ENCODE measurements around the gene WNT16.
"Not testable (repeated sequence)": the region's sequence is repeated elsewhere in the genome, so short reads cannot be mapped to it uniquely, and the experiment has no call there.

WNT16 gene

GRCh38 chr7:121328508-121329190, at the start of gene WNT16:
Gene WNT16, plus strand, starts transcription at chr7:121329000. Its CDS starts 293 bp downstream, at chr7:121329293.
- no peak for DNase-seq (ENCODE audit: low read depth in 2 of 3, low spot score in 1 of 3)

GRCh38 chr7:121279060-121279620, 49.7 kb upstream of the WNT16 start:
- no peak for DNase-seq (ENCODE audit: low read depth in 2 of 3, low spot score in 1 of 3)

- no peak for DNase-seq (ENCODE audit: low read depth in 2 of 3, low spot score in 1 of 3)
Observed at GRCh38 chr7:121279822-121280221, 49.0 kb upstream of the WNT16 start.

- no peak for DNase-seq (ENCODE audit: low read depth in 2 of 3, low spot score in 1 of 3)
Observed at GRCh38 chr7:121280656-121281055, 48.1 kb upstream of the WNT16 start.

- DNase-seq (ENCODE audit: low read depth in 2 of 3, low spot score in 1 of 3): no peak
Observed at GRCh38 chr7:121282129-121282528, 46.7 kb upstream of the WNT16 start.

- no peak for DNase-seq (ENCODE audit: low read depth in 2 of 3, low spot score in 1 of 3)
Observed at GRCh38 chr7:121285066-121285667, 43.6 kb upstream of the WNT16 start.

- DNase-seq (ENCODE audit: low read depth in 2 of 3, low spot score in 1 of 3): no peak
Observed at GRCh38 chr7:121286186-121286585, 42.6 kb upstream of the WNT16 start.

- no peak for DNase-seq (ENCODE audit: low read depth in 2 of 3, low spot score in 1 of 3)
Observed at GRCh38 chr7:121286742-121287734, 41.8 kb upstream of the WNT16 start.

- DNase-seq (ENCODE audit: low read depth in 2 of 3, low spot score in 1 of 3): no peak
Observed at GRCh38 chr7:121288894-121289293, 39.9 kb upstream of the WNT16 start.

- DNase-seq (ENCODE audit: low read depth in 2 of 3, low spot score in 1 of 3): not testable (repeated sequence)
Observed at GRCh38 chr7:121289930-121290329, 38.9 kb upstream of the WNT16 start.

GRCh38 chr7:121294448-121294992, 34.3 kb upstream of the WNT16 start:
- no peak for DNase-seq (ENCODE audit: low read depth in 2 of 3, low spot score in 1 of 3)

- DNase-seq (ENCODE audit: low read depth in 2 of 3, low spot score in 1 of 3): no peak
Observed at GRCh38 chr7:121297843-121298242, 31.0 kb upstream of the WNT16 start.

- DNase-seq (ENCODE audit: low read depth in 2 of 3, low spot score in 1 of 3): no peak
Observed at GRCh38 chr7:121298831-121299239, 30.0 kb upstream of the WNT16 start.

- DNase-seq (ENCODE audit: low read depth in 2 of 3, low spot score in 1 of 3): no peak
Observed at GRCh38 chr7:121300685-121301420, 27.9 kb upstream of the WNT16 start.

- no peak for DNase-seq (ENCODE audit: low read depth in 2 of 3, low spot score in 1 of 3)
Observed at GRCh38 chr7:121301446-121302213, 27.2 kb upstream of the WNT16 start.

GRCh38 chr7:121302214-121302745, 26.5 kb upstream of the WNT16 start:
- no peak for DNase-seq (ENCODE audit: low read depth in 2 of 3, low spot score in 1 of 3)

- DNase-seq (ENCODE audit: low read depth in 2 of 3, low spot score in 1 of 3): no peak
Observed at GRCh38 chr7:121303422-121304101, 25.2 kb upstream of the WNT16 start.

GRCh38 chr7:121304102-121304658, 24.6 kb upstream of the WNT16 start:
- no peak for DNase-seq (ENCODE audit: low read depth in 2 of 3, low spot score in 1 of 3)

Measured in stimulated activated CD4-positive, alpha-beta T cell treated with anti-CD3 and anti-CD28 coated beads, Interleukin-12 subunit alpha, Interleukin-12 subunit beta, amount 100 ng/mL, for 48 hours (primary cell).